HCT116 (cell line): ENCODE data around the gene SSX2IP. TPM values are rescaled to one million over a fixed set of nuclear protein-coding genes. Genes with fewer than 3 reads are reported as not detected.

Experiments used
- ATAC-seq: fragments of 200-7000 bp; cut with Tn5 transposase; 2 replicates; pipeline ENCODE4 v1.9.1; 2020; ENCODE audit warnings: mild to moderate bottlenecking, moderate library complexity
- BruUV-seq: library from RNA; stranded (reverse); fragments of 400-500 nt; replicated peaks from 2 replicates; lab custom pipeline; 2021; lab: Mats Ljungman, UMichigan
- CTCF ChIA-PET: fragments of 300-600 bp; sonication (Branson Sonifier 250); formaldehyde crosslinking; loops from one replicate; lab custom pipeline; 2021; ENCODE audit warnings: antibody characterized with exemption; lab: Charles Lee
- POLR2A ChIA-PET: fragments of 300-600, 350-600 bp; sonication (Branson Sonifier 250); formaldehyde crosslinking; loops from one replicate; lab custom pipeline; 2021; ENCODE audit warnings: antibody characterized with exemption; lab: Charles Lee
- RAD21 ChIA-PET, 2 experiments: fragments of 300-600 bp; sonication (Branson Sonifier 250); formaldehyde crosslinking; loops; one replicate each; lab custom pipeline; 2023; ENCODE audit warnings: low total read pairs in 2 of 2; ENCODE audit not compliant: uncharacterized antibody in 2 of 2, unreplicated experiment in 2 of 2, low non-redundant PET in 1 of 2; lab: Charles Lee
- DNase-seq: peaks from one replicate; pipeline ENCODE4 v3.0.0-alpha.2; 2010; ENCODE audit warnings: low read depth, low spot score
- H2AFZ ChIP-seq: fragments of 200-600 bp; shearing (Covaris generic), sonication (generic); 2 replicates; pipeline ENCODE4 v1.6.1; 2017; ENCODE audit warnings: low read depth, mixed run types, mixed read lengths, antibody characterized with exemption, low read length; ENCODE audit not compliant: poor library complexity, severe bottlenecking
- H3K27ac ChIP-seq: 2 replicates; pipeline ENCODE4 v1.5.1; 2012; ENCODE audit warnings: low read depth, low read length
- H3K27me3 ChIP-seq: fragments of 200-600 bp; sonication (generic); 2 replicates; pipeline ENCODE4 v1.6.1; 2016; ENCODE audit warnings: mixed run types, low read length, mixed read lengths; ENCODE audit not compliant: insufficient read depth
- H3K36me3 ChIP-seq, 2 experiments: fragments of 200-500 bp in 1 of 2; fragments of 200-600 bp in 1 of 2; sonication (Bioruptor generic) in 1 of 2; sonication (generic) in 1 of 2; 2 replicates each; pipeline versions ENCODE4 v1.5.1 to v1.6.1; 2014 to 2016; ENCODE audit warnings: low read length in 2 of 2, inconsistent platforms in 1 of 2, mixed read lengths in 1 of 2, mixed run types in 1 of 2; ENCODE audit not compliant: insufficient read depth in 2 of 2, control insufficient read depth in 1 of 2
- H3K4me1 ChIP-seq, 2 experiments: fragments of 200-600 bp in 1 of 2; sonication (generic) in 1 of 2; 2 replicates each; pipeline versions ENCODE4 v1.5.1 to v1.6.1; 2012 to 2017; ENCODE audit warnings: low read length in 2 of 2, inconsistent platforms in 1 of 2, mild to moderate bottlenecking in 1 of 2, mixed read lengths in 1 of 2, mixed run types in 1 of 2, moderate library complexity in 1 of 2; ENCODE audit not compliant: insufficient read depth in 2 of 2, control insufficient read depth in 1 of 2
- H3K4me2 ChIP-seq: fragments of 200-600 bp; sonication (generic); 2 replicates; pipeline ENCODE4 v1.6.1; 2017; ENCODE audit warnings: mixed run types, low read length, mixed read lengths
- H3K4me3 ChIP-seq, 2 experiments: fragments of 200-600 bp in 1 of 2; sonication (generic) in 1 of 2; replicated peaks in 1 of 2; 2 replicates each; pipeline ENCODE4 v1.5.1; 2011 to 2016; ENCODE audit warnings: low read length in 2 of 2, control low read depth in 1 of 2, low read depth in 1 of 2, mild to moderate bottlenecking in 1 of 2, mixed read lengths in 1 of 2, mixed run types in 1 of 2
- H3K79me2 ChIP-seq: fragments of 200-600 bp; sonication (generic); 2 replicates; pipeline ENCODE4 v1.6.1; 2017; ENCODE audit warnings: mild to moderate bottlenecking, mixed run types, low read length, moderate library complexity, mixed read lengths; ENCODE audit not compliant: insufficient read depth
- H3K9ac ChIP-seq: fragments of 200-600 bp; sonication (generic); 2 replicates; pipeline ENCODE4 v1.6.1; 2016; ENCODE audit warnings: low read length, mixed read lengths
- H3K9me2 ChIP-seq: fragments of 200-600 bp; sonication (generic), shearing (Covaris generic); 2 replicates; pipeline ENCODE4 v1.6.1; 2017; ENCODE audit warnings: mixed run types, mild to moderate bottlenecking, moderate library complexity; ENCODE audit not compliant: insufficient read depth
- H3K9me3 ChIP-seq, 2 experiments: fragments of 200-500 bp in 1 of 2; fragments of 200-600 bp in 1 of 2; sonication (Bioruptor generic) in 1 of 2; sonication (generic) in 1 of 2; 2 replicates each; pipeline ENCODE4 v1.6.1; 2014 to 2017; ENCODE audit warnings: low read length in 2 of 2, mixed read lengths in 2 of 2, inconsistent platforms in 1 of 2, low read depth in 1 of 2, mild to moderate bottlenecking in 1 of 2, mixed run types in 1 of 2, moderate library complexity in 1 of 2; ENCODE audit not compliant: control insufficient read depth in 1 of 2, insufficient read depth in 1 of 2
- H4K20me1 ChIP-seq: fragments of 200-600 bp; sonication (generic), shearing (Covaris generic); 2 replicates; pipeline ENCODE4 v1.6.1; 2017; ENCODE audit warnings: mixed run types, mild to moderate bottlenecking, moderate library complexity; ENCODE audit not compliant: insufficient read depth
- ATF3 ChIP-seq: IDR thresholded peaks from 2 replicates; pipeline ENCODE4 v1.6.1; 2012
- CEBPB ChIP-seq: IDR thresholded peaks from 2 replicates; pipeline ENCODE4 v1.6.1; 2012; ENCODE audit warnings: low read depth
- CTCF ChIP-seq, 3 experiments: fragments of 200-600 bp in 1 of 3; sonication (generic) in 1 of 3; IDR thresholded peaks in 2 of 3; conservative IDR thresholded peaks in 1 of 3; 2 replicates each; pipeline ENCODE4 v1.5.1; 2012 to 2017; ENCODE audit warnings: low read depth in 2 of 3, low read length in 2 of 3, antibody characterized with exemption in 1 of 3, borderline replicate concordance in 1 of 3, control low read depth in 1 of 3, mild to moderate bottlenecking in 1 of 3, mixed read lengths in 1 of 3, mixed run types in 1 of 3, moderate library complexity in 1 of 3; ENCODE audit not compliant: insufficient read depth in 1 of 3
- EGR1 ChIP-seq: IDR thresholded peaks from 2 replicates; pipeline ENCODE4 v1.6.1; 2012; ENCODE audit warnings: low read depth
- EZH2 ChIP-seq: fragments of 200-600 bp; sonication (generic); IDR thresholded peaks from 2 replicates; pipeline ENCODE4 v1.6.1; 2017; ENCODE audit warnings: antibody characterized with exemption, mixed run types
- FOSL1 ChIP-seq: IDR thresholded peaks from 2 replicates; pipeline ENCODE4 v1.6.1; 2012; ENCODE audit warnings: low read depth
- MAX ChIP-seq: IDR thresholded peaks from 2 replicates; pipeline ENCODE4 v1.6.1; 2012
- POLR2A ChIP-seq: IDR thresholded peaks from 2 replicates; pipeline ENCODE4 v1.7.0; 2011; ENCODE audit warnings: borderline replicate concordance; ENCODE audit not compliant: insufficient read depth, insufficient read length; ENCODE audit errors: extremely low read depth
- POLR2AphosphoS5 ChIP-seq: IDR thresholded peaks from 2 replicates; pipeline ENCODE4 v1.6.1; 2011; ENCODE audit warnings: mild to moderate bottlenecking, low read depth, low read length, moderate library complexity
- REST ChIP-seq: IDR thresholded peaks from 2 replicates; pipeline ENCODE4 v1.6.1; 2012; ENCODE audit warnings: low read depth
- SIN3A ChIP-seq: IDR thresholded peaks from 2 replicates; pipeline ENCODE4 v1.6.1; 2012; ENCODE audit warnings: low read depth
- SRF ChIP-seq: IDR thresholded peaks from 2 replicates; pipeline ENCODE4 v1.6.1; 2012; ENCODE audit warnings: low read depth
- TCF7L2 ChIP-seq: IDR thresholded peaks from 2 replicates; pipeline ENCODE4 v1.7.0; 2011; ENCODE audit warnings: borderline replicate concordance, inconsistent platforms; ENCODE audit not compliant: insufficient read depth, insufficient read length; ENCODE audit errors: extremely low read depth
- YY1 ChIP-seq: IDR thresholded peaks from 2 replicates; pipeline ENCODE4 v1.6.1; 2011; ENCODE audit warnings: low read length, low read depth, moderate library complexity, mild to moderate bottlenecking; ENCODE audit not compliant: insufficient replicate concordance; ENCODE audit errors: extremely low read depth
- ZBTB33 ChIP-seq: IDR thresholded peaks from 2 replicates; pipeline ENCODE4 v1.6.1; 2011; ENCODE audit warnings: mild to moderate bottlenecking, low read length, moderate library complexity; ENCODE audit not compliant: insufficient replicate concordance; ENCODE audit errors: extremely low read depth
- ZFX ChIP-seq: fragments of 450-650 bp; IDR thresholded peaks from 2 replicates; pipeline ENCODE4 v1.6.1; 2017
- intact Hi-C: fragments of 100-400 bp; cut with micrococcal nuclease; formaldehyde crosslinking; loops from 2 replicates; pipeline ENCODE4 v1.10.0; 2022
- total RNA-seq: library from RNA; stranded (reverse); gene quantifications from one replicate; pipeline ENCODE4 v1.2.1, GENCODE V29; 2021; ENCODE audit not compliant: unreplicated experiment

Gene SSX2IP
- total RNA-seq, 1 experiment from 2014 or later, result 51.5 TPM

- no peak overlapping the region for H3K4me2 ChIP-seq
- DNase-seq, result no peak
- H4K20me1 ChIP-seq, result no peaks in the 10 kb centered on the region
- intact Hi-C loops, result no loop called here
- ChIA-PET POLR2A (no interaction called here), RAD21 (no interaction called here)
- no peaks in the 10 kb centered on the region for H3K9me3 ChIP-seq
- H3K9ac ChIP-seq, result no peak overlapping the region
- ATAC-seq, result no peak
- H3K4me3 ChIP-seq, result no peak overlapping the region
- BruUV-seq, result no TSS peak
- TF ChIP-seq EZH2 (no peak), SRF (no peak), POLR2A (no peak), SIN3A (no peak), CEBPB (no peak), FOSL1 (no peak), EGR1 (no peak), POLR2AphosphoS5 (no peak), YY1 (no peak), MAX (no peak), CTCF (IDR thresholded peaks at IDR 0.05 in 2 of 3, conservative IDR thresholded peaks at IDR 0.05 in 1 of 3; ENCODE audit: borderline replicate concordance in 1 of 3, insufficient read depth in 1 of 3, low read depth in 2 of 3, low read length in 2 of 3) (no peak), REST (no peak), ZBTB33 (no peak), TCF7L2 (no peak), ZFX (no peak), ATF3 (no peak)
- TF ChIP-seq, all 23 proteins: peak for 0
- Histone ChIP-seq H3K4me1 (peaks cover 0 to 7% of the 10 kb centered on the region in 2 experiments; a peak in 1 of 4 replicates), H3K9me2 (no peaks in the 10 kb centered on the region), H2AFZ (no peak overlapping the region), H3K36me3 (no peaks in the 10 kb centered on the region), H3K27me3 (no peaks in the 10 kb centered on the region), H3K79me2 (no peaks in the 10 kb centered on the region), H3K27ac (no peak overlapping the region)
- CTCF ChIA-PET, result no interaction called here
These were observed 29.4 kb upstream of the SSX2IP start for GRCh38 chr1:84719543-84720217.
